SJCRH30 (cell line): Measurements from ENCODE around the gene NRGN. TPM values are rescaled to one million over a fixed set of nuclear protein-coding genes. Genes with fewer than 3 reads are reported as not detected.

Experiments
- DNase-seq, 2 experiments: peaks; one replicate each; pipeline ENCODE4 v3.0.0-alpha.2; 2015 to 2020
- H3K27ac ChIP-seq: fragments of 250-450 bp; sonication (Bioruptor Pico); 2 replicates; pipeline ENCODE4 v1.5.1; 2020; ENCODE audit warnings: mild to moderate bottlenecking, moderate library complexity
- H3K27me3 ChIP-seq: fragments of 250-450 bp; sonication (Bioruptor Pico); 2 replicates; pipeline ENCODE4 v1.5.1; 2020; ENCODE audit warnings: mild to moderate bottlenecking, moderate library complexity
- H3K36me3 ChIP-seq: fragments of 250-450 bp; sonication (Bioruptor Pico); 2 replicates; pipeline ENCODE4 v1.5.1; 2020; ENCODE audit warnings: mild to moderate bottlenecking, moderate library complexity
- H3K4me1 ChIP-seq: fragments of 250-450 bp; sonication (Bioruptor Pico); 2 replicates; pipeline ENCODE4 v1.5.1; 2020; ENCODE audit warnings: mild to moderate bottlenecking, moderate library complexity
- H3K4me3 ChIP-seq: fragments of 250-450 bp; sonication (Bioruptor Pico); 2 replicates; pipeline ENCODE4 v1.5.1; 2020; ENCODE audit warnings: mild to moderate bottlenecking, moderate library complexity
- H3K9me3 ChIP-seq: fragments of 250-450 bp; sonication (Bioruptor Pico); replicated peaks from 2 replicates; pipeline ENCODE4 v1.5.1; 2020; ENCODE audit warnings: mild to moderate bottlenecking, moderate library complexity
- total RNA-seq: library from RNA; depleted of rRNA; stranded (reverse); fragments of >200 nt; shearing (Covaris generic); gene quantifications from 2 replicates; pipeline ENCODE4 v1.2.3, GENCODE V29; 2014; rRNA removed

NRGN gene
- total RNA-seq, 1 experiment from 2014 or later = 4.5 TPM

- no peaks in the 10 kb centered on the region for H3K9me3 ChIP-seq
- no peak overlapping the region for H3K4me3 ChIP-seq
- no peak overlapping the region for H3K27ac ChIP-seq
- DNase-seq = no peak
- no peaks in the 10 kb centered on the region for H3K4me1 ChIP-seq
- no peaks in the 10 kb centered on the region for H3K27me3 ChIP-seq
- H3K36me3 ChIP-seq = peaks cover 4% of the 10 kb centered on the region; the same call in 1 of the 2 replicates
Measured at GRCh38 chr11:124776865-124777645, 37.3 kb downstream of the NRGN start.

- DNase-seq = no peak
- H3K4me1 ChIP-seq = no peaks in the 10 kb centered on the region
- peaks cover 3% of the 10 kb centered on the region; the same call in 1 of the 2 replicates for H3K36me3 ChIP-seq
- no peaks in the 10 kb centered on the region for H3K9me3 ChIP-seq
- H3K4me3 ChIP-seq = no peak overlapping the region
- no peaks in the 10 kb centered on the region for H3K27me3 ChIP-seq
- no peak overlapping the region for H3K27ac ChIP-seq
Measured at GRCh38 chr11:124778281-124778680, 38.5 kb downstream of the NRGN start.

GRCh38 chr11:124779568-124779967 lies 39.8 kb downstream of the NRGN start:
- Histone ChIP-seq H3K9me3 (no peaks in the 10 kb centered on the region), H3K27me3 (no peaks in the 10 kb centered on the region), H3K36me3 (peaks cover 2% of the 10 kb centered on the region; the same call in 1 of the 2 replicates), H3K27ac (no peak overlapping the region), H3K4me1 (no peaks in the 10 kb centered on the region), H3K4me3 (no peak overlapping the region)
- DNase-seq = no peak

GRCh38 chr11:124783002-124783401 lies 43.3 kb downstream of the NRGN start:
- no peak overlapping the region for H3K4me3 ChIP-seq
- no peaks in the 10 kb centered on the region; the same call in 1 of the 2 replicates for H3K36me3 ChIP-seq
- H3K9me3 ChIP-seq = no peaks in the 10 kb centered on the region
- no peaks in the 10 kb centered on the region for H3K4me1 ChIP-seq
- no peak overlapping the region for H3K27ac ChIP-seq
- no peaks in the 10 kb centered on the region for H3K27me3 ChIP-seq
- no peak for DNase-seq

- DNase-seq = no peak
- Histone ChIP-seq H3K27me3 (no peaks in the 10 kb centered on the region), H3K4me3 (no peak overlapping the region)
Measured at GRCh38 chr11:124784051-124784450, 44.3 kb downstream of the NRGN start.

GRCh38 chr11:124788521-124788920 lies 48.8 kb downstream of the NRGN start:
- DNase-seq = no peak
- no peaks in the 10 kb centered on the region for H3K27me3 ChIP-seq
- peaks cover 7% of the 10 kb centered on the region for H3K4me1 ChIP-seq
- no peak overlapping the region for H3K27ac ChIP-seq
- no peaks in the 10 kb centered on the region for H3K36me3 ChIP-seq
- H3K4me3 ChIP-seq = no peak overlapping the region
- H3K9me3 ChIP-seq = no peaks in the 10 kb centered on the region

More at GRCh38 chr11:124784051-124784450, 44.3 kb downstream of the NRGN start:
- Histone ChIP-seq H3K36me3 (no peaks in the 10 kb centered on the region; the same call in 1 of the 2 replicates), H3K9me3 (no peaks in the 10 kb centered on the region), H3K27ac (no peak overlapping the region), H3K4me1 (no peaks in the 10 kb centered on the region)

GRCh38 chr11:124791626-124792341 lies 52.0 kb downstream of the NRGN start:
- DNase-seq = no peak
- Histone ChIP-seq H3K4me1 (peaks cover 7% of the 10 kb centered on the region), H3K36me3 (no peaks in the 10 kb centered on the region)

GRCh38 chr11:124793466-124794278 lies 53.9 kb downstream of the NRGN start:
- H3K27ac ChIP-seq = no peak overlapping the region

More at GRCh38 chr11:124791626-124792341, 52.0 kb downstream of the NRGN start:
- Histone ChIP-seq H3K4me3 (no peak overlapping the region), H3K9me3 (no peaks in the 10 kb centered on the region), H3K27me3 (no peaks in the 10 kb centered on the region), H3K27ac (no peak overlapping the region)

GRCh38 chr11:124796312-124796711 lies 56.6 kb downstream of the NRGN start:
- Histone ChIP-seq H3K4me1 (peaks cover 10% of the 10 kb centered on the region), H3K4me3 (no peak overlapping the region), H3K9me3 (no peaks in the 10 kb centered on the region), H3K27me3 (no peaks in the 10 kb centered on the region), H3K27ac (no peak overlapping the region), H3K36me3 (no peaks in the 10 kb centered on the region)
- DNase-seq = no peak

More at GRCh38 chr11:124793466-124794278, 53.9 kb downstream of the NRGN start:
- no peaks in the 10 kb centered on the region for H3K27me3 ChIP-seq
- H3K36me3 ChIP-seq = no peaks in the 10 kb centered on the region
- H3K4me1 ChIP-seq = peaks cover 7% of the 10 kb centered on the region
- H3K9me3 ChIP-seq = no peaks in the 10 kb centered on the region
- DNase-seq = peak in 1 of 2 experiments; percentile 62
- H3K4me3 ChIP-seq = no peak overlapping the region

Other genes starting within 250 kb of the NRGN start
- not detected in 2 replicates for gene OR8B12, start 196.3 kb upstream of the NRGN start, total RNA-seq
- gene OR8A1, start 169.9 kb upstream of the NRGN start, total RNA-seq = not detected in 2 replicates
- not detected in 2 replicates for gene PANX3, start 128.5 kb upstream of the NRGN start, total RNA-seq
- 11.9 and 14.4 TPM in 2 replicates for gene TBRG1, start 117.1 kb upstream of the NRGN start, total RNA-seq
- gene SIAE, start 66.2 kb upstream of the NRGN start, total RNA-seq = 0.43 and 0.63 TPM in 2 replicates
- 4.0 and 6.0 TPM in 2 replicates for gene SPA17, start 66.0 kb upstream of the NRGN start, total RNA-seq
- not detected in 2 replicates for gene VSIG2, start 12.3 kb downstream of the NRGN start, total RNA-seq
- 0.16 TPM in 1 of 2 replicates, not detected in the other for gene ESAM, start 22.3 kb downstream of the NRGN start, total RNA-seq
- 9.2 and 12.6 TPM in 2 replicates for gene MSANTD2, start 60.5 kb downstream of the NRGN start, total RNA-seq
- gene ROBO3, start 125.5 kb downstream of the NRGN start, total RNA-seq = 5.1 and 7.0 TPM in 2 replicates
- 0.10 and 0.22 TPM in 2 replicates for gene ROBO4, start 157.9 kb downstream of the NRGN start, total RNA-seq
- not detected in 2 replicates for gene HEPN1, start 179.3 kb downstream of the NRGN start, total RNA-seq
- gene HEPACAM, start 196.1 kb downstream of the NRGN start, total RNA-seq = 0.05 TPM in 1 of 2 replicates, not detected in the other
- 10.2 and 11.5 TPM in 2 replicates for gene CCDC15, start 214.3 kb downstream of the NRGN start, total RNA-seq